ENCODE data around the gene MYO1E. TPM values are rescaled to one million over a fixed set of nuclear protein-coding genes. Genes with fewer than 3 reads are reported as not detected.

Gene MYO1E
- total RNA-seq, 4 donors from 2014 or later, result 55.7 to 147 (median 68.5) TPM

DNA sequence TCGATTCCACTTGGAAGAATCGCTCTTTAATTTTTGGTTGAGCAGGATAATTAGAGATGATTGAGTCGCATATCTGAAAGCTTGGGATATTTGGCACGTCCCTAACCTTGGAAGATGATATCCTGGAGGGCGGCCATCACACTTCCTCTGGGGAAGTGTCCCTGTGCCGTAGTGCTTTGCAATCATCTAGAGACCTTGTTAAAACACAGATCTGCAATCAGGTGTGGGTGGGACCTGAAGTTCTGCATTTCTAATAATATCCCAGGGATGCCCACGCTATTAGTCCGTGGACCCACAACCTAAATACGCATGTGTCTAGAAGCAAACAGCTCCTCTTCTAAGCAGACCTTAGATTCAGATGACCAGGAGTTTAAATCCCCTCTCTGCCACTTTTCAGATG is 20.5 kb downstream of the MYO1E start:
- no peaks in the 10 kb centered on the region for H3K27me3 ChIP-seq
- TF ChIP-seq POLR2A (IDR thresholded peaks at IDR 0.05), result no peak
- no peak for TF ChIP-seq EP300 (IDR thresholded peaks at IDR 0.05)
- TF ChIP-seq, protein P1, sequence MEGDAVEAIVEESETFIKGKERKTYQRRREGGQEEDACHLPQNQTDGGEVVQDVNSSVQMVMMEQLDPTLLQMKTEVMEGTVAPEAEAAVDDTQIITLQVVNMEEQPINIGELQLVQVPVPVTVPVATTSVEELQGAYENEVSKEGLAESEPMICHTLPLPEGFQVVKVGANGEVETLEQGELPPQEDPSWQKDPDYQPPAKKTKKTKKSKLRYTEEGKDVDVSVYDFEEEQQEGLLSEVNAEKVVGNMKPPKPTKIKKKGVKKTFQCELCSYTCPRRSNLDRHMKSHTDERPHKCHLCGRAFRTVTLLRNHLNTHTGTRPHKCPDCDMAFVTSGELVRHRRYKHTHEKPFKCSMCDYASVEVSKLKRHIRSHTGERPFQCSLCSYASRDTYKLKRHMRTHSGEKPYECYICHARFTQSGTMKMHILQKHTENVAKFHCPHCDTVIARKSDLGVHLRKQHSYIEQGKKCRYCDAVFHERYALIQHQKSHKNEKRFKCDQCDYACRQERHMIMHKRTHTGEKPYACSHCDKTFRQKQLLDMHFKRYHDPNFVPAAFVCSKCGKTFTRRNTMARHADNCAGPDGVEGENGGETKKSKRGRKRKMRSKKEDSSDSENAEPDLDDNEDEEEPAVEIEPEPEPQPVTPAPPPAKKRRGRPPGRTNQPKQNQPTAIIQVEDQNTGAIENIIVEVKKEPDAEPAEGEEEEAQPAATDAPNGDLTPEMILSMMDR (IDR thresholded peaks at IDR 0.05), result no peak
- no peak overlapping the region for H3K4me3 ChIP-seq
- H3K4me1 ChIP-seq, result peaks cover 0 to 59% (median 17%) of the 10 kb centered on the region in 4 donors
- H3K36me3 ChIP-seq, result no peaks in the 10 kb centered on the region
- H3K27ac ChIP-seq, result peak overlapping the region in 2 of 4 donors; percentile 10 to 39
- H3K9me3 ChIP-seq, result no peaks in the 10 kb centered on the region
- no peak for DNase-seq (ENCODE audit: low spot score in 2 of 2)
- 60 to 82% methylated on average over 9 of the region's 9 CpGs for WGBS, 2 donors

DNA sequence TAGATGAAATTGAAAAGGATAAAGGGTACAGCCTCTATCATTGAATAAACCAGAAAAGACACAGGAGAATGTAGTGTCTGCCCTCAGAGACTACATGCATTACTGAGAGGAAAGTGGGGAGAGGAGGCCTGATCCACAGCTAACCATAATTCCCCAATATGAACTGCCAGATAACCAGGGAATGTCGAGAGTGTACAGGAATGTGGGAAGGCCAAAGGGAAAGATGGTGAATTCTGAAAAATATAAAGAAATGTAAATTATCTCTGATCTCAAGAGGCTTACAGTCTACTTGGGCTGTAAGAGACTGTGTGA is 22.3 kb downstream of the MYO1E start:
- peak overlapping the region in 2 of 4 donors; percentile 57 to 73 for H3K27ac ChIP-seq

DNA sequence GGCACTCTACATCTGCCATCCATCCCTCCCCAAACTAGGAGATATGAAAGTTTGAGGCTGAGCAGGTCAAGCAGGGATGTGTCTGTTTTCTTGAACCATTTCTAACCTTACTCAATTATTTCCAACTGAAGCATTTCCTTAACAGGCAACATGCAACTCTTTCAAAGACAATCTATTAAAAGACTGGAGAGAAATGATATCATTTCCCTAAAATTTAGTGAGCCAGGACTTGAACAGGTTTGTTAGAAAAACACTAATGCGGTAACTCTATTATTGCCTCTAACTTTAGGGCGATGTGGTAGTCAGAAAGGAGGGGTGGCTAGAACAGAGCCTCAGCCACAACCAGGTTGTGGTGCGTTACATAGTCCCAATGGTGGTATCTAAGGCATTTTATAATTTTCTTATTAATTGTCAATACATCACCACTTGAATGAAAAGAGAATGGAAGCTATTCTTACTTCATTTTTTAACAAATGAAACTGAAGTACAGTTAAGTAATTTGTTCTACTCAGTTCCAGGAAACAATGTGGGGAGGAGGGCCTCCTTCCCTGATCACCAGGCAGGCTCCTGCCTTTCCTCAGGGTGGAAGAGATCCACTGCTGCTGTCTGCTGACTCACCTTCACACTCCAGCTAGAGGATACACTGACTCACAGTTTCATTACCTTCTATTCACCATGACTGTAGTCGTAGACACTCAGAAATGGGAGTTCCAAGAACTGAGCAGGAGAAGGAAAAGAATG is 22.8 kb downstream of the MYO1E start:
- DNase-seq (ENCODE audit: low spot score in 2 of 2), result no peak
- peaks cover 0 to 62% (median 18%) of the 10 kb centered on the region in 4 donors for H3K4me1 ChIP-seq
- peak overlapping the region in 2 of 4 donors; percentile 57 to 73 for H3K27ac ChIP-seq

More for the DNA sequence above, 22.3 kb downstream of the MYO1E start:
- 67 to 73% methylated on average over 1 of the region's 1 CpG for WGBS, 2 donors
- Histone ChIP-seq H3K9me3 (no peaks in the 10 kb centered on the region), H3K36me3 (no peaks in the 10 kb centered on the region), H3K27me3 (no peaks in the 10 kb centered on the region), H3K4me1 (peaks cover 0 to 61% (median 17%) of the 10 kb centered on the region in 4 donors), H3K4me3 (no peak overlapping the region)
- DNase-seq (ENCODE audit: low spot score in 2 of 2), result no peak
- no peak for TF ChIP-seq EP300 (IDR thresholded peaks at IDR 0.05)
- TF ChIP-seq POLR2A (IDR thresholded peaks at IDR 0.05), result no peak
- TF ChIP-seq, protein P1 (IDR thresholded peaks at IDR 0.05), result no peak

DNA sequence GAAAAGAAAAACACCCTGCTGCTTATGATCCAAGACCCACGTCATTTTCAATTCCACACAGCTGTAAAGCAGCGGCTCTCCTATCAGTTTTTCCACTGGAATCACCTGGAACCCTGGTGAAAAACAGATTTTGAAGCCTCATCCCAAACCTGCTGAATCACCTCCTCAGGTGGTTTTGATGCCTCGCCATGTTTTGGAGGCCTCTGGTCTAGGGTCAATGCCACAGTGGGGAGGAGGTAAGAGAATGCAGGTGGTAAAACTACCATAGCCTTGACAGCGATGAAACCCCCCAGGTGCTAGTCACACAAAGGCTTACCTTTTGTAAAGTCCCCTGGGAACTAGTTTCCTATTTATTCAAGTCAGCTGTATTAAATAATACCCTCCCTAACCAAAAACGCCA is 24.8 kb downstream of the MYO1E start:
- H3K27ac ChIP-seq, result no peak overlapping the region
- H3K27me3 ChIP-seq, result no peaks in the 10 kb centered on the region
- H3K36me3 ChIP-seq, result no peaks in the 10 kb centered on the region
- peaks cover 0 to 49% (median 17%) of the 10 kb centered on the region in 4 donors for H3K4me1 ChIP-seq
- no peak for DNase-seq (ENCODE audit: low spot score in 2 of 2)
- WGBS, 2 donors, result 83 to 87% methylated on average over 5 of the region's 5 CpGs
- TF ChIP-seq, protein P1 (IDR thresholded peaks at IDR 0.05), result no peak
- TF ChIP-seq POLR2A (IDR thresholded peaks at IDR 0.05), result no peak
- TF ChIP-seq EP300 (IDR thresholded peaks at IDR 0.05), result no peak
- no peak overlapping the region for H3K4me3 ChIP-seq
- H3K9me3 ChIP-seq, result no peaks in the 10 kb centered on the region

More for the DNA sequence above, 22.8 kb downstream of the MYO1E start:
- Histone ChIP-seq H3K9me3 (no peaks in the 10 kb centered on the region), H3K36me3 (no peaks in the 10 kb centered on the region), H3K4me3 (no peak overlapping the region), H3K27me3 (no peaks in the 10 kb centered on the region)
- TF ChIP-seq EP300 (IDR thresholded peaks at IDR 0.05), result peak in 1 of 2 donors; percentile 30
- TF ChIP-seq, protein P1 (IDR thresholded peaks at IDR 0.05), result no peak
- TF ChIP-seq POLR2A (IDR thresholded peaks at IDR 0.05), result no peak
- WGBS, 2 donors, result 62 to 66% methylated on average over 4 of the region's 4 CpGs

DNA sequence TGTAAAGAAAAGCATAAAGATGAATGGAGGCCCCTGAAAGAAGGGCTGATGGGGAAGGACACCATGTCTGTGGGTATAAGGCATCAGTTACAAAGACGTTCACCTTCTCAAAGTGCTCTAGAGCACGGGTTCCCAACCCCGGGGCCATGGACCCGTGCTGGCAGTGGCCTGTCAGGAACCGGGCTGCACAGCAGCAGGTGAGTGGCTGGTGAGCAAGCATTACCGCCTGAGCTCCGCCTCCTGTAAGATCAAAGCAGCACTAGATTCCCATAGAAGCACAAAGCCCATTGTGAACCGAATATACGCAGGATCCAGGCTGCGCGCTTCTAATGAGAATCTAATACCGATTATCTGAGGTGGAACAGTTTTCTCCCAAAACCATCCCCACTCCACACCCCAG is 25.7 kb downstream of the MYO1E start:
- no peaks in the 10 kb centered on the region for H3K36me3 ChIP-seq
- no peak for DNase-seq (ENCODE audit: low spot score in 2 of 2)
- WGBS, 2 donors, result 80 to 86% methylated on average over 12 of the region's 12 CpGs

More for the DNA sequence above, 25.7 kb downstream of the MYO1E start:
- TF ChIP-seq, protein P1 (IDR thresholded peaks at IDR 0.05), result no peak
- TF ChIP-seq EP300 (IDR thresholded peaks at IDR 0.05), result no peak
- no peak for TF ChIP-seq POLR2A (IDR thresholded peaks at IDR 0.05)
- H3K4me1 ChIP-seq, result peaks cover 0 to 41% (median 17%) of the 10 kb centered on the region in 4 donors
- no peak overlapping the region for H3K4me3 ChIP-seq
- H3K27me3 ChIP-seq, result no peaks in the 10 kb centered on the region
- H3K9me3 ChIP-seq, result no peaks in the 10 kb centered on the region
- no peak overlapping the region for H3K27ac ChIP-seq
